22Rv1 (cell line): ENCODE data around the gene PDHX.

Experiments used
- H3K27ac ChIP-seq: fragments of 450-650 bp; 2 replicates; pipeline ENCODE4 v1.5.1; 2017
- ZFX ChIP-seq: fragments of 450-650 bp; IDR thresholded peaks from 2 replicates; pipeline ENCODE4 v1.6.1; 2017; ENCODE audit warnings: antibody characterized with exemption, borderline replicate concordance
- TF ChIP-seq, protein P1 (sequence below): fragments of 450-650 bp; IDR thresholded peaks from 2 replicates; pipeline ENCODE4 v1.5.1; 2017; ENCODE audit warnings: mild to moderate bottlenecking

The PDHX gene

DNA sequence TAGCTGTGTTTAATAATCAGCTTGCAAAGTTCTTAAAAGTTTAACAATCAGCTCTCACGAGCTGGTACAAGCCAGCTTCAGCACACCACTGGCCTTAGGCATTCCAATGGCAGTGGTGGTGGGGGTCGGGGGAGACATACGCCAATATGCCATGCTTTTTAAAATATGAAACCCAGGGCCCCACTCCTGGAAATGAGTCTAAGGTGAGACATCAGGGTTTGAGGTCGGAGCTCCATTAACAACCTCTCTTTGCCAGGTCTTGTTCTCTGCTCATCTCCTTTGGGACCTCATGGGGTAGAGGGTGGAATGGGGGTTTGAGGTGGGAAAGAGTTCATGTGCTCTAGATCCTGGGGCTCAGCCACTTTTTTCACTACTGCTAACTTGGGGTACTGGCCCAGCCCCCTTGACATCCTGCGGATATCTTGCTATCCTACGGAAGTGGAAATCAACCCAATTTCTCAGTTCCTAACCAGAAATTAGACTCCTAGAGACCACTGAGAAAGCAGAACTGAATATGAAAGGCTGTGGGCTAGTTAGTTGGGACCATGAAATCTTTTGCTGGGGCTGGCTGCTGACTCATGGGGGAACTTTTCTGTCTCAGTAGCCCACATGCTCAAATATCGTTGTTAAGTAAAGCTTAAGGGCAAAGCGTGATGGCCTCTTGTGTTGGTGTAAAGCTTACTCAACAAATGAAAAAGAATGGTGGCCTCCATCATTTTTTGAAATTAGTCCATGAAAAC, 90.1 kb downstream of the PDHX start:
- TF ChIP-seq ZFX = no peak
- peak overlapping the region; percentile 95 for H3K27ac ChIP-seq

DNA sequence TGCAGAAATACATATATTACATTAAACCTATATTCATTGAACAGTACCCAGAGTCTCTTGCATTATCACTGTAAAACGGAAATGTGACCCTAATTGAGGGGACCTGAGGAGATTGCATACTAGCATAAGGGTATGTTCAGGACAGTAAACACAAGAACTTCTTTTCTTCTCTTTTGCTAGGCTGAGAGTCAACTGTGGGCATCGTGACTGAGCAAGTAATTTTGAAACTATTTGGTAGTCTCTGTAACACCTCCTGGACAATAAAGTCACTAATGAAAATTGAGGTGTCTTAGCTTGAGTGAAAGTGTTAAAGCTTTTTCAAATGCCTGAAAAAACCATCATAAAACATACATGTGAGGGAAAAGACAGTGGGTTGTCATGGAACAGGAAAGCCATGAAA, 90.9 kb downstream of the PDHX start:
- no peak overlapping the region for H3K27ac ChIP-seq
- TF ChIP-seq ZFX = no peak
- TF ChIP-seq, protein P1, sequence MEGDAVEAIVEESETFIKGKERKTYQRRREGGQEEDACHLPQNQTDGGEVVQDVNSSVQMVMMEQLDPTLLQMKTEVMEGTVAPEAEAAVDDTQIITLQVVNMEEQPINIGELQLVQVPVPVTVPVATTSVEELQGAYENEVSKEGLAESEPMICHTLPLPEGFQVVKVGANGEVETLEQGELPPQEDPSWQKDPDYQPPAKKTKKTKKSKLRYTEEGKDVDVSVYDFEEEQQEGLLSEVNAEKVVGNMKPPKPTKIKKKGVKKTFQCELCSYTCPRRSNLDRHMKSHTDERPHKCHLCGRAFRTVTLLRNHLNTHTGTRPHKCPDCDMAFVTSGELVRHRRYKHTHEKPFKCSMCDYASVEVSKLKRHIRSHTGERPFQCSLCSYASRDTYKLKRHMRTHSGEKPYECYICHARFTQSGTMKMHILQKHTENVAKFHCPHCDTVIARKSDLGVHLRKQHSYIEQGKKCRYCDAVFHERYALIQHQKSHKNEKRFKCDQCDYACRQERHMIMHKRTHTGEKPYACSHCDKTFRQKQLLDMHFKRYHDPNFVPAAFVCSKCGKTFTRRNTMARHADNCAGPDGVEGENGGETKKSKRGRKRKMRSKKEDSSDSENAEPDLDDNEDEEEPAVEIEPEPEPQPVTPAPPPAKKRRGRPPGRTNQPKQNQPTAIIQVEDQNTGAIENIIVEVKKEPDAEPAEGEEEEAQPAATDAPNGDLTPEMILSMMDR = no peak

DNA sequence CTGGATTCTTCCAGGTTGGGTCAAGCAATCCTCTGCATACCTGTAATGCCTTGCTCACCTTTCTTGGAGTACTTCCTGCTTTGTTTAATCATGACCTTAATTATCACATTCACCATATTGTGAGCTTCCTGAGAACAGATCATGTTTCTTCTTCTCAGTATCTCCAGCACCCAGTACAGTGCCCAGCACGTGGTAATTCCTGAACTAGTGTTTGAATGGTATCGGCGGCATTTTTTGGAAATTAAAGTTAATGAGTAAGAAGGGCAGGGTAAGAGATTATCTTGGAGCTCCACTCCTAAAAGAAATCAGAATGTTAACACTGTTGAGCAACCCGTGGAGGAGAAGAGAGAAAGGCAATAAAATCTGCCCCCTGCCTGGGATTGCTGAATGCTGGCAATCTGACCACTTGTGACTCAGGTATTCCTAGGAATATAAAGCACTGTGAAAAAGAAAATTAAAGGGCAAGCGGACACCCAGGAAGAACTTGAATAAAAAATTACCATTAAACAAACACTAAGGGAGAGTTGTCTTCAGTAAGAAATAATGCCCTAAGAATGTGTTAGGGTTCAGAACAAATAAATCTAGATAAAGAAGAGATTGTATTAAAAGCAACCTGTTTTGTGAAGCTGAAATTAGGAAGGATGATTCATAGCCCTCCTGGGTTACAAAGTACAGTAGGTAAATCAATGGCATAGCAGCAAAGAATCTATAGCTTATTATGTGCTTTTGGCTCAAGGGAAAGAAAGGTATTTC, 92.9 kb downstream of the PDHX start:
- H3K27ac ChIP-seq = peak overlapping the region; percentile 38
- TF ChIP-seq, protein P1 = no peak
- TF ChIP-seq ZFX = no peak

DNA sequence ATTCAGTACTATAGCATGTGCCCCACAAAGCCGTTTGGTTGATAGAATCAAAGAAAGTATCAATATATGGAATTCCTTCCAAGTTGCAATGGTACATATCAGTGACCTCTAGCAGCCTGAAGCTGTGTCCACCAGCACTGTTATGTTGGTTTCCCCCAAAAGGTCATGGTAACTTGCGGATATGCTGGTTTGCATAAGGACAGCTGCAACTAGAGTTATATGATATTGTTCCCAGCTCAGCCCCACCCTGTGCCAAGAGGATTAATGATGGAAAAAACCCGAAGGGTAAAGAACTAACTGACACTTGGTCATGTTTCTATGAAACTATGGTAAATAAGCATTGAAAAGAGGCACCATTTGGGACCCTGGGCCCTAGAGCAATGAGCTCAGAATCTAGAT, 93.5 kb downstream of the PDHX start:
- TF ChIP-seq, protein P1 = no peak
- no peak for TF ChIP-seq ZFX
- H3K27ac ChIP-seq = peak overlapping the region; percentile 38

DNA sequence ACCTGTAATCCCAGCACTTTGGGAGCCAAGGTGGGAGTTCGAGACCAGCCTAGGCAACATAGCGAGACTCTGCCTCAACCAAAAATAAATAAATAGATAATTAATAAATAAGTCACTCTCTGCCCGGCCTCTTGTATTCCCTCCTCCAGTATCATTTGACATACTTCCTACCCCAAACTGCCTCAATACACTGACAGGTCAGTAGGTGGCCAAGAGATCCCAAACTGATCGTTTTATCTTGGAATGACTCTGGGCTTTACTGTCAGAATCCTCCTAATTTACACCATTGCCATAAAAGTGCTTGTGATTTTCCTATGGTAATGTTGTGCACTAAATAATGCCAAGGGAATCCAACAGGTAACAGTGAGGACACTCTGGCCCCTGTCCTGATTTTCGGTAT, 94.2 kb downstream of the PDHX start:
- no peak overlapping the region for H3K27ac ChIP-seq
- TF ChIP-seq, protein P1 = no peak
- TF ChIP-seq ZFX = no peak

DNA sequence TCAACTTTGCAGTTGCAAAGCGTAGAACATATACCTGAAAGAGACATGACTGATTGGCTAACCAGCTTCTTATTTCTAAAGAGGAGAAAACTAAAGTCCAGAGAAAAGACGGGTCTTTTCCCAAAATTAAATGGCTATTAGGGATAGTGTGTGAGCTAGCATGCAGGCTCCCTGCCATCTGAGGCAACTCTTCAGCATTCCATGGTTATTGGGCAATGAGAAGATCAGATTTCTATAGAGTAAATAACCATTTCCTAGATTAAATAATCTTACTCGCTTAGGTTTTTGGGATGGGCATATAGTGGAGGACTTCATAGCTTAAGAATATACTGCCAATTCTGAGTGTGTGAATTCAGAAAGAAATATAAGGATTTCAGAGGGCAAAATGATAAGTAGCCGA, 95.0 kb downstream of the PDHX start:
- no peak overlapping the region for H3K27ac ChIP-seq
- TF ChIP-seq, protein P1 = no peak
- TF ChIP-seq ZFX = no peak

DNA sequence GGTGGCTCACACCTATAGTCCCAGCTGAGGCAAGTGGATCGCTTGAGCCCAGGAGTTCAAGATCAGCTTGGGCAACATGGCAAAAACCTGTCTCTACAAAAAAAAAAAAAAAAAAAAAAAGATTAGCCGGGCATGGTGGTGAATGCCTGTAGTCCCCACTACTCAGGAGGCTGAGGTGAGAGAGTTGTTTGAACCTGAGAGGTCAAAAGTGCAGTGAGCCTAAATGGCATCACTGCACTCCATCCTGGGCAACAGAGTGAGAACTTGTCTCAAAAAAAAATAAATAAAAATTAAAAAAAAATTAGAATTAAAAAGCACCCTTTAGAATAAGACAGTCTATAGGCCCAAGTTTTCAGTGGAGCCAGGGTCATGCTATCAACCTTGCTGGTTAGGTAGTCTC, 95.5 kb downstream of the PDHX start:
- no peak overlapping the region for H3K27ac ChIP-seq
- TF ChIP-seq, protein P1 = no peak
- TF ChIP-seq ZFX = no peak
